ENCODE measurements around the gene NFIA. TPM values are rescaled to one million over a fixed set of nuclear protein-coding genes. Genes with fewer than 3 reads are reported as not detected.

NFIA gene
- total and polyA plus RNA-seq, 12 donors, result 15.6 to 109 (median 66.3) TPM

DNA sequence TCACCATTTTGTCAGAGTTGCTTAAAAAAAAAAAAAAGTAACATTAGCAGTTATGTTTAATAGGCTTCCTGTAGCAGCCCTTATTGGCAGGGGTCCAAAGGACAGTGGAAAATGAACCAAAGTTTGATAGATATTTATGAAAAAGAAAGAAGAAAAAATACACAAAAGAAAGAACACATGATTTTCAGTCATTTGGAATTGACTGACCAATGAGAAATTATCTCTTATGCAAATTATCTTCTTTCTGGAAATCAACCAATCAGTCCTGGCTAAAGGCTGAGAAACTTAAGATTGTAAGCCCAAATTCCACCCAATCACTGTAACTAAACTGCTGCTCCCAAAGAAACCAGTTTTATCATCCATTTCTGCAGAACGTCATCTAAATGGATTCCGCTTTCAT lies 360.2 kb downstream of the NFIA start:
- Histone ChIP-seq H3K4me1 (replicated peaks in 1 of 2) (peaks cover under 1 to 40% of the 10 kb centered on the region in 2 donors), H3K9me3 (replicated peaks in 1 of 3) (no peaks in the 10 kb centered on the region), H3K27me3 (no peaks in the 10 kb centered on the region), H3K36me3 (replicated peaks in 1 of 2) (no peaks in the 10 kb centered on the region), H3K4me3 (no peak overlapping the region), H3K27ac (peak overlapping the region in 2 of 5 donors; percentile 1 to 83)
- peak in 4 of 7 donors; percentile 38 to 60 (median 58) for DNase-seq
- 79 to 92% (median 88%) methylated on average over 2 of the region's 2 CpGs for WGBS, 4 donors
- intact Hi-C loops (cut with DNase I), result loop anchor here in 1 of 2 donors (10.0 kb wide), 1 partner anchor 388 kb away; no protein-coding TSS in a partner anchor
- TF ChIP-seq POLR2A (IDR thresholded peaks at IDR 0.05), result no peak
- TF ChIP-seq, protein P1, sequence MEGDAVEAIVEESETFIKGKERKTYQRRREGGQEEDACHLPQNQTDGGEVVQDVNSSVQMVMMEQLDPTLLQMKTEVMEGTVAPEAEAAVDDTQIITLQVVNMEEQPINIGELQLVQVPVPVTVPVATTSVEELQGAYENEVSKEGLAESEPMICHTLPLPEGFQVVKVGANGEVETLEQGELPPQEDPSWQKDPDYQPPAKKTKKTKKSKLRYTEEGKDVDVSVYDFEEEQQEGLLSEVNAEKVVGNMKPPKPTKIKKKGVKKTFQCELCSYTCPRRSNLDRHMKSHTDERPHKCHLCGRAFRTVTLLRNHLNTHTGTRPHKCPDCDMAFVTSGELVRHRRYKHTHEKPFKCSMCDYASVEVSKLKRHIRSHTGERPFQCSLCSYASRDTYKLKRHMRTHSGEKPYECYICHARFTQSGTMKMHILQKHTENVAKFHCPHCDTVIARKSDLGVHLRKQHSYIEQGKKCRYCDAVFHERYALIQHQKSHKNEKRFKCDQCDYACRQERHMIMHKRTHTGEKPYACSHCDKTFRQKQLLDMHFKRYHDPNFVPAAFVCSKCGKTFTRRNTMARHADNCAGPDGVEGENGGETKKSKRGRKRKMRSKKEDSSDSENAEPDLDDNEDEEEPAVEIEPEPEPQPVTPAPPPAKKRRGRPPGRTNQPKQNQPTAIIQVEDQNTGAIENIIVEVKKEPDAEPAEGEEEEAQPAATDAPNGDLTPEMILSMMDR (IDR thresholded peaks at IDR 0.05), result no peak

DNA sequence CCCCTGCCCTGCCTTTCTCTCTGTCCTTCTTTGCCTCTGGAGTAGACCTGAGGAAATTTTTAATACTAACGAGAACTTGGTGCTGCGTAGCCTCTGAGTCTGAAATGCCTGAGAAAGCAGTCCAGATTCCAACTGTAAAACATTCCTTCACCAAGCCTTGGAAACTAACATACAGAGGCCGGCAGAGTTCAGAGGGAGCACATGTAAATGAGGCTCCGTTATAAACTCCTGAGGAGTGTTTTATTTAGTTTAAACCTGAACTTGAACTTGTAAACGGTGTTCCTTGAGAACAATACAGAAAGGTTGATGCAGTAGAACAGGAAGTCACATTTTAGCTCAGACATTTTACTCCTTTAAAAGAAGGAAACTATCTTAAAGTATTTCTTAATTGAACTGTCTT lies 361.9 kb downstream of the NFIA start:
- intact Hi-C loops (cut with DNase I), result loop anchor here in 1 of 2 donors (10.0 kb wide), 1 partner anchor 389 kb away; no protein-coding TSS in a partner anchor

DNA sequence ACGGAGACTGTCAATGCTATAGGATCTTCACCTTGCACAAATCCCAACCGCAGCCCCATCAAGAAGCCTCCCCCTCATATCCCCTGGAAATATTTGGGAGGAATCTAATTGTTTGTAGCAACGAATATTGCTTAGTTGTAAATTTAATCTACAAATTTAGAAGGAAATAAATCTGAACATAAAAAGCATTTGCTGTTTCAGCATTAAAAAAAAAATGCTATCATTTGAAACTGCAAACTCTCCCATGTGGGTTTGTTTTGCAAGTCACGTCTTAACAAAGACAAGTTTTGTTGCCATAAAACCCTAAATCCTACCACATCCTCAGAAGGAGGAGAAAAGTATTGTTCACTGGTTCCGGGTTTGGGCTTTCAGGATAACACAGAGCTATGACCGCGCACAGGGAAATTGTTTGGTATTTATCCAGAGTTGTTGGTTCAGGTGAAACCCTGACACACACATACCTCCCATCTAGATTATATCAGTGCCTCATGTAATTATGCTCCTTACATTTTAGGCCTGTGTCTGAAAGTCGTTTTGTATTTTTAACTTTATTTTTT lies 363.0 kb downstream of the NFIA start:
- no peak for DNase-seq
- intact Hi-C loops (cut with DNase I), result loop anchor here in 1 of 2 donors (10.0 kb wide), 1 partner anchor 391 kb away; no protein-coding TSS in a partner anchor
- no peaks in the 10 kb centered on the region for H3K9me3 ChIP-seq (replicated peaks in 1 of 3)
- peaks cover 5 to 43% of the 10 kb centered on the region in 2 donors for H3K4me1 ChIP-seq (replicated peaks in 1 of 2)
- H3K27me3 ChIP-seq, result no peaks in the 10 kb centered on the region
- no peak overlapping the region for H3K4me3 ChIP-seq
- no peak overlapping the region for H3K27ac ChIP-seq
- 85 to 91% (median 89%) methylated on average over 8 of the region's 8 CpGs for WGBS, 4 donors
- no peak for TF ChIP-seq POLR2A (IDR thresholded peaks at IDR 0.05)
- TF ChIP-seq, protein P1 (IDR thresholded peaks at IDR 0.05), result no peak
- no peaks in the 10 kb centered on the region for H3K36me3 ChIP-seq (replicated peaks in 1 of 2)

More for the DNA sequence above, 361.9 kb downstream of the NFIA start:
- TF ChIP-seq, protein P1 (IDR thresholded peaks at IDR 0.05), result no peak
- no peak for TF ChIP-seq POLR2A (IDR thresholded peaks at IDR 0.05)
- 64 to 76% (median 75%) methylated on average over 5 of the region's 5 CpGs for whole genome bisulfite sequencing, 4 donors
- Histone ChIP-seq H3K27me3 (no peaks in the 10 kb centered on the region), H3K9me3 (replicated peaks in 1 of 3) (no peaks in the 10 kb centered on the region), H3K4me1 (replicated peaks in 1 of 2) (peaks cover 0 to 32% of the 10 kb centered on the region in 2 donors), H3K36me3 (replicated peaks in 1 of 2) (no peaks in the 10 kb centered on the region), H3K27ac (peak overlapping the region in 2 of 5 donors; percentile 13 to 57), H3K4me3 (no peak overlapping the region)
- DNase-seq, result no peak

DNA sequence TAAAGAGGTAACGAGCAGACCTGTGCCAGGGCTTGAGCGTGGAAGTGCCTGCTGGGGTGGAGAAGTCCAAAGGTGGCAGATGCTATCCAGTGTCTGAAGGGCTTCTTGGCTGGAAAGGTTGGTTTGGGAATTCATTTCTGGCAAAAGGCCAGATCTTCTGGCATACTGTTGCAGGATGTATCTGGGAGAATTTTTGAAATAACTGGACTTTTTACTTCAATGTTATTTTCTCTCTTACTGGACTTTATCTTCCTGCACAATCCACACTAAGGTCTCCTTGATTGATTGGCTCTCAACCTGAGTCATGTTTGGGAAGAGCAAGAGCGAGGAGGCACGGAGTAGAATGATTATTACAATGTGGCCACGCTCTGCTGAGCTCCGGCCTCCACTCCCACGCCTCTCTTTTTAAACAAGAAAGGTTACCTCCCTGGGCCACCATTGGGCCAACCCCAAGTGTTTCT lies 364.2 kb downstream of the NFIA start:
- DNase-seq, result no peak
- H3K4me1 ChIP-seq (replicated peaks in 1 of 2), result peaks cover 12 to 51% of the 10 kb centered on the region in 2 donors
- H3K27ac ChIP-seq, result peak overlapping the region in 1 of 5 donors; percentile 7
- intact Hi-C loops (cut with DNase I), result loop anchor here in 1 of 2 donors (10.0 kb wide), 1 partner anchor 392 kb away; no protein-coding TSS in a partner anchor
- no peaks in the 10 kb centered on the region for H3K27me3 ChIP-seq
- H3K4me3 ChIP-seq, result no peak overlapping the region
- WGBS, 4 donors, result 74 to 86% (median 83%) methylated on average over 7 of the region's 7 CpGs
- no peaks in the 10 kb centered on the region for H3K9me3 ChIP-seq (replicated peaks in 1 of 3)
- H3K36me3 ChIP-seq (replicated peaks in 1 of 2), result no peaks in the 10 kb centered on the region
- TF ChIP-seq, protein P1 (IDR thresholded peaks at IDR 0.05), result no peak
- TF ChIP-seq POLR2A (IDR thresholded peaks at IDR 0.05), result no peak
